GM21825 (cell line): ENCODE results near the gene TBC1D16.
"Not testable (repeated sequence)": the region's sequence is repeated elsewhere in the genome, so short reads cannot be mapped to it uniquely, and the experiment has no call there.

ENCODE experiments used
- ATAC-seq: cut with Tn5 transposase; IDR thresholded peaks from one replicate; pipeline ENCODE4 v1.9.1; 2021; ENCODE audit warnings: mild to moderate bottlenecking, moderate library complexity; ENCODE audit not compliant: unreplicated experiment

The TBC1D16 gene

GRCh38 chr17:80006339-80006720, 29.3 kb downstream of the TBC1D16 start:
- no peak for ATAC-seq

DNA sequence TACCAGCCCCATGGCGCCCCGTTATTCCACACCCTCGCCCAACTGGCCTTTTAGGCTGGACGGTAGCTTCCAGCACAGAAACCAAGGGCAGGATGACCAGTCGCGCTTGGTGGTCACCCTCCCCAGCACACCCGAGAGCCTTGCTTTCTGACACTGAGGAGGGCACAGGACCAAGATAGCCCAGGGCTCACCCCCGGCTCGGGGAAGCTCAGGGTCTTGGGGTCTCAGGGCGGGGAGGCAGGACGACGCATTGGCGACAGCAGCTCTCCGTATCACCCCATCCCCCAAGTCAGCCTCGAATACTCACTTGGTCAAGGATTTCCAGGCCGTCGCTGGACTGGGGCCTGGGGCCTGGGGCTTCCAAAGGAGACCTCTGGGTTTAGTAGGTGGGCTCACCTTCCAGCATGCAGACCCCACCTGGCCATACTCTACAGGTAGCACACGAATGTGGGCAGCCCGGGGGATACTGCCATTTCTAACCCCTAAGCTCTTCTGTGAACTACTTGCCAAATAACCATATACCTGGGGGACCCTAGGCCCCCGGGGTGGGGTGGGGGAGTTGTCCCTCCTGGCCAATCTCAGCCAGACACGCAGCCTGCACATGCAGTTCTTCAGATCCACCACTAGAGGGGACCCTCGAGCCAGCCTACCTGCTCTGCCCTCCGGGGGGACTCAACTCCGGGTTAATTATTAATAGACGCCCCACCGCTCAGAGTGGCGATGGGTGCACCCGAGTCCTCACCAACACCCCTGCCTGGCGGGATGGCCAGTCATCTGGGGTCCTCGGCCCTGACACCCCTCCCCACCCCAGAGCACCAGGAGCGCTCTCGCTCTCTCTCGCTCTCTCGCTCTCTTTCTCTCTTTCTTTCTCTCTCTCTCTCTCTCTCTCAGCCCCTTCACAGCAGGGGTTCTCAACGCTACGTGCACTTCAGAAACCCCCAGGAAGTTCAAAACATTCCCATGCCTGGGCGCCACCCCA, 30.0 kb downstream of the TBC1D16 start:
- no peak for ATAC-seq

DNA sequence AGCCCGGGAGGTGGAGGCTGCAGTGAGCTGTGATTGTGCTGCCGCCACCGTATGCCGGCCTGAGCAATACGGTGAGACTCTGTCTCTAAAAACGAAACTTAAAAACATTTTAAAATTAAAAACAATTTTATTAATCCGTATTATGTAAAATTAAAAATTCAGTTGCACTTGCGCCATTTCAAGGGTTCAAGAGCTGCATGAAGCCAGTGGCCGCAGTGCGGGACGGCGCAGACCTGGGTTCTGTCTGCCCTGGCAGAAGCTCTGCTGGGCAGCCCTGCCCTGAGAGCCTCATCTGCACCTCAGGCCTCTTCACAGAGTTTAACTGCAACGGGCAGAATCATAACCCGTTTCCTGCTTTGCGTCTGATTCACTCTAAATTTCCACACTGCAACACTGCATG, 31.7 kb downstream of the TBC1D16 start:
- ATAC-seq = no peak

DNA sequence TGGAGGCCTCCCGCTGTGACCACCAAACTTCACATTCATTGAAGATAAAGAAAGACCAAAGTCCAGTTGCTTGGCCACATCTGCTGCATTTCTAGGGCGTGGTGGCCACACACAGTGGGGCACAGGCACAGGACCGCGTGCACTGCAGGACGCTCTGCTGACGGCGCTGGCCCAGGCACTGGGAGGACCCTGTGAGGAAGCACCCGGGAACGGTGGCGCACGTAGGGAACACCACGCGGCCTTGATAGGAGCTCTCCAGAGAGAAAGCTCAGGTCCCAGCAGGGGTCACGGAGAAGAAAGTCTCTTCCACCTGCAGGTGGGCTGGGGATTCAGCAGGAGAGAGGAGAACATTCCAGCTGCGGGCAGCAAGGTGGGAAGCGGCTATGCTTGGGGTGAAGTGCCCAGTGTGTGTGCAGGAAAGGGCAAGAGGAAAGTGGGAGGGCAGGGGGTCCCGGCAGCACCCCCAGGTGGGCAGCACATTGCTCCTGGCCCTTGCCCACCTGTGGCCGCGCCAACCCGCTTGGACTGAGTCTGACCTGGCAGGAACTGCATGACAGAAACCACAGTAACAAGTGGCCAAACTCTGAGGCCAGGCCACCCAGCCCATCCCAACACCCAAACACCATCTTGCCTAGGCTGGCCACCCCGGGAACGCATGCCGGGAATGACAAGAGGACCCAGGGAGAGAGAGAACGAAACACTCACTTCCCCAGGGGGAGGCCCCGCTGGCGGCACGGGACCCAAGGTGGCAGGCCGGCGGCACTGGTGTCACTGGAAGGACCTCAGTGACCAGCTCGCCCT, 32.8 kb downstream of the TBC1D16 start:
- ATAC-seq = no peak

DNA sequence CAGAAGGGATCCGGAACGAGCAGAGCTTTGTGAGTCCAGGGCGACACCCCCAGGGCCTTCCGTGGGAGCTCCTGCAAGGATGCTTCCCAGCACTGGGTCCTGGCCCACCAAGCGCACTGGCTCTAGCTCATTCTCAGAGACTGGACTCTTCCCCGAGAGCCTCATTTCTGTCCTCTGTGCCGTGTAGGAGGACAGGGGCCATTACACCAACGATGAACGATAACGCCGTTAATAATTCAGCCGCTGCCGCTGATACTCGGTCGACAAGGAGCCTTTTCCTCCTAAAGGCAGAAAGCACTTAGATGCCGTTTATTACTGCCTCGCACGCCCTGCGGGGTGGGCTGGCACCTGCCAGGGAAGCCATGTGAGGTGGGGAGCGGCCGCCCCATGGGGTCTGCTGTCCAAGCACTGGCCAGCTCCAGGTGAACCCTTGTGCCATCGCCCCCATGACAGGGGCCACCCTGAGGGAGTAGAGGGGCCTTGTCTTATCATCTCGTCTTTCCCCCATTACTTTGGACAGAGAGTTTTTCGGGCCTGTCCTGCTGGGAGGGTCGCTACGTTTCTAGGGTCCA, 33.5 kb downstream of the TBC1D16 start:
- no peak for ATAC-seq

DNA sequence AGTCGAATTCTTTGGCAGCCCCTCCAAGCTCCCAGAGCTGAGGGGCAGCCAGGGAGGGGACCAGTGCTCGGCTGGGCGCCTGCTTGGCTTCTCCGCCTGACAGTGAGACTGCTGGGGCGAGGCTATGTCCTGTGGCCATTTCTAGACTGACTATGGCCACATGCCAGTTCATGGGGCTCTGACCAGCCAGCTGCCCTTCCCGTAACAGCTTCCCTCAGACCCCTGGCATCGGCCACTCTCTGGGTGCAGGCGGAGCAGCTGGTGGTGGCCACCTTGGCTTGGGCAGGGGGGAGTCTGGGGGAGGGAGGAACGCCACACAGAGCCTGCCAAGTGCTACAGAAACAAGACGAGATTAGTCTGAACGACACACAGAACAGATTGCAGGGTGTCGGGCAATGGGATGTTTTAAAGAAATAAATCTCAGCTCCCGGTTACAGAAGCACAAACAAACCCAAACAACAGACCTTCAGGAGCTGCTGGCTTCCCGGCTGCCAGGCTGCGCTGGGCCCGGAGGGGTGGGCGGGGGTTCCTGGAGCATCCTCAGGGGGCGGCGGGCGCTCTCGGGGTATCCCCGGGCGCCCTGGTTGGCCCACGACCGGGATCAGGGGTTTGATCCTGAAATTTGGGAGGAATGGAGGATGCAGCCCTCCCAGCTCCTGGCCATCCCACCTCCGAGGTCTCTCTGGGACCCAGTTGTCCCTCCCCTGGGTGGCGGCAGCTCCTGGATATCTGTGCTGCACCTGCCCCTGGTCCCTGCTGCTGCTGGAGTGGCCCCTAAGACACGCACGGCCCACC, 34.5 kb downstream of the TBC1D16 start:
- ATAC-seq = no peak

- ATAC-seq = no peak
Measured at GRCh38 chr17:80000136-80000535, 35.5 kb downstream of the TBC1D16 start.

DNA sequence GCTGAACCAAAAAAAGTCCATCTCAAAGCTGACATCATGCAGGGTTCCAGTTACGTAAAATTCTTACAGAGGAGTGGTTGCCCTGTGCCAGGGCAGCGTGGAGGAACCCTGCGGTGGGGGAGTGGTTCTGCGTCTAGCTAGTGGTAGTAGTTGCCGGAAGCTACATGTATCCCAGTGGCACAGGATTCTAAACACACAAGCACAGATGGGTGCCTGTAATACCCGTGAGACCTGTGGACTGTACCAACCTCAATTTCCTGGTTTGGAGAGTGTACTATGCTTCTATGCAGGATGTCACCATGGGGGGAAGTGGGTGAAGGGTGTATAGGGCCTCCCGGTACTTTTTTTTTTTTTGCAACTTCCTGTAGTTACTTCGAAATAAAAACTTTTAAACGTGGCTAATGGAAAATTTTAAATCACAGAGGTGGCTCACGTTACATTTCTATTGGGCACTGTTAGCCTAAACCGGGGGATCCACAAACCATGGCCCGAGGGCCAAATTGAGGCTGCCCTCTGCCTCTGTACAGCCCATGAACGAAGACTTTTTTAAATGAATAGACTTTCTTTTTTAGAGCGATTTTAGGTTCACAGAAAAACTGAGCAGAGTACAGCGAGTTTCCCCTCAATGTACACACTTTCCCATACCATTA, 38.5 kb downstream of the TBC1D16 start:
- peak; percentile 61 for ATAC-seq

GRCh38 chr17:79996291-79996690, 39.4 kb downstream of the TBC1D16 start:
- no peak for ATAC-seq

- no peak for ATAC-seq
Measured at GRCh38 chr17:79995696-79996095, 40.0 kb downstream of the TBC1D16 start.

DNA sequence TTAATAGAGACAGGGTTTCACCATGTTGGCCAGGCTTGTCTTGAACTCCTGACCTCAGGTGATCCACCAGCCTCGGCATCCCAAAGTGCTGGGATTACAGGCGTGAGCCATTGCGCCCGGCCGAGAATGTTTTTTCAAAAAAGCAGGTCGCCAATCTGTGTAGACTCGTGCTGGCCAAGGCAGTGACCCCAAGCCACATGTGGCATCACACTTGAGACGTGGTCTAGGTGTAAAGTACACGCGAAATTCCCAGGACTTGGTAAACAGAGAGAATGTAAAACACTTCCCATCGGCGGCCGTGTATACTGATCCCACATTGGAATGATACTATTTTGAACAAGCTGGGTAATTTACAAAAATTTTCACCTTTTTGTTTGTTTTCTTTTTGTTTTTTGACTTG, 41.1 kb downstream of the TBC1D16 start:
- ATAC-seq = no peak

- ATAC-seq = not testable (repeated sequence)
Measured at GRCh38 chr17:79994228-79994569, 41.5 kb downstream of the TBC1D16 start.

- no peak for ATAC-seq
Measured at GRCh38 chr17:79993390-79994227, 42.1 kb downstream of the TBC1D16 start.

DNA sequence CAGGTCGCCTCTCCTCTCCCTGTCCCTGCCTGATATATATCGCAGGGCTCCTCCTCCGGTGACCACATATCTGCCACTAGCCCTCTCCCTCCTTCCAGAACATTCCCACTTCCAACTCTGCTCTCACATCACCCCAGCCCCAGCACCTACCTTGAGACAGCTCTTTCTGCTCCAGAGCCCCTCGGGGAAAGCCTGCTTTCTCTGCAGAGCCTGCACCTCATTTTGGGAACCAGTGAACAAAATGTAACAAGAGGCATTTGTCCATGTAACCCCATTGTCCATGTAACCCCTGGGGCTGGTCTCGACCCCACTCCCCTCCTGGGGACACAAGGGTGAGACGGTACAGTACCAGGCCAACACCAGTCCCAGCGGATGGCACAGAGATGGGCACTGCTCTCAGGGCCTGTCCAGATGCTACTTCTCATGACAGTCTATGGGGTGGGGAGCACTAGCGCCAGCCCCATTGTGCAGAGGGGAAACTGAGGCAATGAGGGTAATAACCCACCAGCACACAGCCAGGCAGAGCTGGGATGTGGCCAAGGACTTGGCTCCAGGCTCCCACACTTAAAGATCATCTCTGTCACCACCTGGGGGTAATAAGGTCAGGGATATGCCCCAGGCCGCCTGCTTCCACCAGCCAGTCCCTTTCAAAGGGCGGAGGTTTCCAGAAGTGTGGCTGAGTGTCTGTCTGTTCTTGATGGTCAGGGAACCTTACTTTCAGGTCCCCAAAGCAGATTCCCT, 42.9 kb downstream of the TBC1D16 start:
- ATAC-seq = no peak

GRCh38 chr17:79991924-79992648, 43.6 kb downstream of the TBC1D16 start:
- ATAC-seq = no peak

DNA sequence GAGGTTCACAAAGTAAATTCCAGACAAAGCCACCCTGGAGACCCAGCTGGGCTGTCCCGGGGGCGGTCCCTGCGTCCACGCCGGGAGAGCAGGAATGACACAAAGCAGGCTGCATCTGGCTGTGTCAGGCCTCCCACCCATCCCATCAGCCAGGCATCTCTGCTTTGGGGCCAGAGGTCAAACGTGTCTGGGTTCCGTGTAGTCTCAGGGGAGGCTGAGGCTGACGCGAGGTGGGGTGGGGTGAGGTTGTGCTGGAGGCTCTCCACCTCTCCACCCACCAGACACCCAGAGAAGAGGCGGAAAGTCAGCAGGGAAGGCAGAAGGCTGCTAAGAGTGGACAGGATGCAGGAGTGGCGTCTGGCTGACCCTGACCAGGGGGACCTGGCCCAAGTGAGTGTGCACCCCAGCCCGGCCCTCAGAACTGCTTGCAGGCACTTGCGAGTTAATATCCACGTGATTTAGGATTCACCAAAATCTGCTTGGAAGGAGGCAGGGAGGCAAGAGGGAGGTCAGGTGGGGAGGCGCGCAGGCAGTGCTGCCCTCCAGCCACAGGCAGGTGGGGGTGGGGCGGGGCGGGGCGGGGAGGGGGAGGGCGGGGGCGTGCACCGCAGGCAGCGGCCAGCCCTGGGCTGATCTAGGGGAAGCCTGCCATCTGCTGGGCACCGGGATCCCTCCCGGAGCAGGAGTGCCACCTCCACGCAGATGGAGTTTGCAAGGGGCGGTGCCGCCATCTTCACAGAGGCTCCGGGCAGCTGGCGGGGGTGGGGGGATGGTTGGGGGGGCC, 44.3 kb downstream of the TBC1D16 start:
- no peak for ATAC-seq

- ATAC-seq = no peak
Measured at GRCh38 chr17:79990704-79991103, 45.0 kb downstream of the TBC1D16 start.
